Endothelial cell (in vitro differentiated cells): ENCODE measurements around the gene PLN. TPM values are rescaled to one million over a fixed set of nuclear protein-coding genes. Genes with fewer than 3 reads are reported as not detected.

Source experiments
- DNase-seq: peaks from one replicate; pipeline ENCODE4 v3.0.0; 2021; ENCODE audit warnings: low spot score
- H3K27ac Mint-ChIP-seq: one replicate; pipeline ENCODE4 v1.8.0; 2021; ENCODE audit warnings: mixed read lengths, inconsistent platforms; ENCODE audit not compliant: unreplicated experiment
- H3K27me3 Mint-ChIP-seq: one replicate; pipeline ENCODE4 v1.8.0; 2021; ENCODE audit warnings: mild to moderate bottlenecking, moderate library complexity, mixed read lengths, inconsistent platforms; ENCODE audit not compliant: unreplicated experiment
- H3K36me3 Mint-ChIP-seq: one replicate; pipeline ENCODE4 v1.8.0; 2021; ENCODE audit warnings: mild to moderate bottlenecking, low read depth, mixed read lengths, inconsistent platforms; ENCODE audit not compliant: unreplicated experiment
- H3K4me1 Mint-ChIP-seq: one replicate; pipeline ENCODE4 v1.8.0; 2021; ENCODE audit warnings: mild to moderate bottlenecking, mixed read lengths, inconsistent platforms; ENCODE audit not compliant: unreplicated experiment
- H3K4me3 Mint-ChIP-seq: one replicate; pipeline ENCODE4 v1.8.0; 2021; ENCODE audit warnings: mild to moderate bottlenecking, mixed read lengths, inconsistent platforms; ENCODE audit not compliant: unreplicated experiment
- H3K9me3 Mint-ChIP-seq: one replicate; pipeline ENCODE4 v1.8.0; 2021; ENCODE audit warnings: mixed read lengths, inconsistent platforms; ENCODE audit not compliant: unreplicated experiment
- total RNA-seq: library from RNA; stranded (reverse); fragmentation: NEBNext Ultra II Directional; extraction: Animal tissue kit (Norgen Biotek cat#: 25700); gene quantifications from one replicate; pipeline ENCODE4 v1.2.1, GENCODE V29; 2021; ENCODE audit not compliant: unreplicated experiment
- TF ChIP-seq, protein P1 (sequence below): fragments of 200-600 bp; sonication (generic); IDR thresholded peaks from one replicate; pipeline ENCODE4 v1.5.0; 2021; ENCODE audit warnings: antibody characterized with exemption; ENCODE audit not compliant: unreplicated experiment

PLN gene
- total RNA-seq, 1 donor from 2014 or later, result not detected

- no peak overlapping the region for H3K4me3 Mint-ChIP-seq
- no peaks in the 10 kb centered on the region for H3K36me3 Mint-ChIP-seq
- no peaks in the 10 kb centered on the region for H3K9me3 Mint-ChIP-seq
- TF ChIP-seq, protein P1, sequence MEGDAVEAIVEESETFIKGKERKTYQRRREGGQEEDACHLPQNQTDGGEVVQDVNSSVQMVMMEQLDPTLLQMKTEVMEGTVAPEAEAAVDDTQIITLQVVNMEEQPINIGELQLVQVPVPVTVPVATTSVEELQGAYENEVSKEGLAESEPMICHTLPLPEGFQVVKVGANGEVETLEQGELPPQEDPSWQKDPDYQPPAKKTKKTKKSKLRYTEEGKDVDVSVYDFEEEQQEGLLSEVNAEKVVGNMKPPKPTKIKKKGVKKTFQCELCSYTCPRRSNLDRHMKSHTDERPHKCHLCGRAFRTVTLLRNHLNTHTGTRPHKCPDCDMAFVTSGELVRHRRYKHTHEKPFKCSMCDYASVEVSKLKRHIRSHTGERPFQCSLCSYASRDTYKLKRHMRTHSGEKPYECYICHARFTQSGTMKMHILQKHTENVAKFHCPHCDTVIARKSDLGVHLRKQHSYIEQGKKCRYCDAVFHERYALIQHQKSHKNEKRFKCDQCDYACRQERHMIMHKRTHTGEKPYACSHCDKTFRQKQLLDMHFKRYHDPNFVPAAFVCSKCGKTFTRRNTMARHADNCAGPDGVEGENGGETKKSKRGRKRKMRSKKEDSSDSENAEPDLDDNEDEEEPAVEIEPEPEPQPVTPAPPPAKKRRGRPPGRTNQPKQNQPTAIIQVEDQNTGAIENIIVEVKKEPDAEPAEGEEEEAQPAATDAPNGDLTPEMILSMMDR, result no peak
- DNase-seq, result no peak
- no peaks in the 10 kb centered on the region for H3K27me3 Mint-ChIP-seq
- no peaks in the 10 kb centered on the region for H3K4me1 Mint-ChIP-seq
- H3K27ac Mint-ChIP-seq, result no peak overlapping the region
These were observed 55.3 kb downstream of the PLN start for GRCh38 chr6:118603372-118603771.

DNA sequence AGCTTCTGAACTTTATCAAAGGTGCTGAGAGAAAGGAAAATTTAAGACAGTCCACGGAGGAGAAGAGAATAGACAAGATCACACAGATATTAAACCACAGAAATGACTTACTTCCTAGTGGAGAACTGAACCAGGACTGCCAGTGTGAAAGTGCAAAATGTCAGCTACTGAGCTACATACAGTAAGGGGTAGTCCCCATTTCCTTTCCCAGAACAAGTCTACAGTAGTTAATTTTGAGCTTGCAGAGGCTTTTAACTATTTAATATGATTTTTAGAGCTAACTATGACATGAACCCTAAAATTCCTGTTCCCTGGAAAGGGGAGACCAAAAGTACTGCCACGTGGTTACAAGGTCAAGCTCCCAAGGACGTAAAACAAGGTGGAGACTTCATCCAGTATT is 58.2 kb downstream of the PLN start:
- peaks cover 6% of the 10 kb centered on the region for H3K4me1 Mint-ChIP-seq
- no peaks in the 10 kb centered on the region for H3K9me3 Mint-ChIP-seq
- no peak overlapping the region for H3K27ac Mint-ChIP-seq
- no peaks in the 10 kb centered on the region for H3K27me3 Mint-ChIP-seq
- H3K36me3 Mint-ChIP-seq, result no peaks in the 10 kb centered on the region
- TF ChIP-seq, protein P1, result no peak
- DNase-seq, result no peak
- no peak overlapping the region for H3K4me3 Mint-ChIP-seq

DNA sequence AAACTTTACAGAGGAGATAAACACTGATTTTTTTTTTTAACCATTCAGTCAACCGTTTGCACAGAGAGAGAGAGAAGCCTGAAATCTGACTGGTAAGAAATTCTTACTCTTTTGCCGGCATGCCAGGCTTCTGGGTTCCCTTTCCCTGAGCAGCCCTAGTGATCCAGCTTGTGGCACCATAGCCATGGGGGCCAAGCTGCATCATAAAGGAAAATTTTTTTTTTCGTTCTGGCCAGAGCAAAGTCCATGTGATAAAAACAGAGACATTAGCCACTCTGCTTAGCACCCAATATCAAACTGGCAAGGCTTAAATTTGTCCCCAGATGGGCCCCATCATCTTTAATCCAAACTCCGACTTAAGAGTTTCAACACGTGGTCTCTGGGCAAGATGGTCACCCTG is 58.8 kb downstream of the PLN start:
- DNase-seq, result no peak
- Mint-ChIP-seq H3K27me3 (no peaks in the 10 kb centered on the region), H3K9me3 (no peaks in the 10 kb centered on the region), H3K4me1 (peaks cover 6% of the 10 kb centered on the region), H3K36me3 (peaks cover 2% of the 10 kb centered on the region), H3K4me3 (no peak overlapping the region), H3K27ac (no peak overlapping the region)
- TF ChIP-seq, protein P1, result no peak

Other genes with a start within 250 kb of the PLN start
- gene CEP85L, start 103.3 kb downstream of the PLN start, total RNA-seq, result 22.2 TPM